Ovary (tissue), 3 donors: ENCODE results near the gene KCTD10.

Experiments used
- EP300 ChIP-seq: sonication (generic); formaldehyde crosslinking; IDR thresholded peaks from one replicate; pipeline ENCODE4 v1.6.1; 2017; ENCODE audit warnings: antibody characterized with exemption
- POLR2A ChIP-seq: fragments of 450-650 bp; IDR thresholded peaks from one replicate; pipeline ENCODE4 v1.6.1; 2017; ENCODE audit warnings: antibody characterized with exemption, mild to moderate bottlenecking, moderate library complexity
- TF ChIP-seq, protein P1 (sequence below), 3 donors: fragments of 450-650 bp in 2 of 3; fragments of 200-600 bp in 1 of 3; IDR thresholded peaks; one replicate each; pipeline versions ENCODE4 v1.5.1 to v1.8.0; 2016 to 2022; ENCODE audit warnings: antibody characterized with exemption in 3 of 3, mild to moderate bottlenecking in 1 of 3
- donor health status: DM: no; HTN: no; CAD: no.

DNA sequence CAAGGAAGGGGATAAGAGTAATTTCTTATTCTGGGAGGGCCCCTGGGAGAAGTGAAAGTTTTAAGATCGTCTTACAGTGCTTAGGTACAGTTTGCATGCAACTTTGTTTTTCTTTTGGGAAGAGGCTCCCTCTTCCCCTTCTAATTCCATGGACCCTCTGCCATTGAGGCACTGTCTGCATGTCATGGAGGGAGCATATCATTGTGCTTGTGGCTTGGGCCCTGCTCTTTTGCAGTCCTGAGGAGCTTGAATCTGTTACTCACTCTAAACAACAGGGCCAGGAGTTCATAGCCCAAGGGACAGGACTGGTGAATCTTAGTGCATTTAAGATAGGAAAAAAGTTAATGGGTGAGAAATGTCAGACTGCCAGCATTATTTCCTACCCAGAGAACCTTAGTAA lies 2.7 kb upstream of the KCTD10 start:
- TF ChIP-seq, protein P1, sequence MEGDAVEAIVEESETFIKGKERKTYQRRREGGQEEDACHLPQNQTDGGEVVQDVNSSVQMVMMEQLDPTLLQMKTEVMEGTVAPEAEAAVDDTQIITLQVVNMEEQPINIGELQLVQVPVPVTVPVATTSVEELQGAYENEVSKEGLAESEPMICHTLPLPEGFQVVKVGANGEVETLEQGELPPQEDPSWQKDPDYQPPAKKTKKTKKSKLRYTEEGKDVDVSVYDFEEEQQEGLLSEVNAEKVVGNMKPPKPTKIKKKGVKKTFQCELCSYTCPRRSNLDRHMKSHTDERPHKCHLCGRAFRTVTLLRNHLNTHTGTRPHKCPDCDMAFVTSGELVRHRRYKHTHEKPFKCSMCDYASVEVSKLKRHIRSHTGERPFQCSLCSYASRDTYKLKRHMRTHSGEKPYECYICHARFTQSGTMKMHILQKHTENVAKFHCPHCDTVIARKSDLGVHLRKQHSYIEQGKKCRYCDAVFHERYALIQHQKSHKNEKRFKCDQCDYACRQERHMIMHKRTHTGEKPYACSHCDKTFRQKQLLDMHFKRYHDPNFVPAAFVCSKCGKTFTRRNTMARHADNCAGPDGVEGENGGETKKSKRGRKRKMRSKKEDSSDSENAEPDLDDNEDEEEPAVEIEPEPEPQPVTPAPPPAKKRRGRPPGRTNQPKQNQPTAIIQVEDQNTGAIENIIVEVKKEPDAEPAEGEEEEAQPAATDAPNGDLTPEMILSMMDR (IDR thresholded peaks at IDR 0.05), result no peak
- no peak for TF ChIP-seq EP300
- no peak for TF ChIP-seq POLR2A
